GM19324 (cell line): Measurements from ENCODE around the gene CHCHD2.
"Not testable (repeated sequence)": the region's sequence is repeated elsewhere in the genome, so short reads cannot be mapped to it uniquely, and the experiment has no call there.

Experiments used
- ATAC-seq: cut with Tn5 transposase; IDR thresholded peaks from one replicate; pipeline ENCODE4 v1.9.1; 2021; ENCODE audit warnings: mild to moderate bottlenecking, moderate library complexity; ENCODE audit not compliant: unreplicated experiment, low FRiP score

CHCHD2 gene

DNA sequence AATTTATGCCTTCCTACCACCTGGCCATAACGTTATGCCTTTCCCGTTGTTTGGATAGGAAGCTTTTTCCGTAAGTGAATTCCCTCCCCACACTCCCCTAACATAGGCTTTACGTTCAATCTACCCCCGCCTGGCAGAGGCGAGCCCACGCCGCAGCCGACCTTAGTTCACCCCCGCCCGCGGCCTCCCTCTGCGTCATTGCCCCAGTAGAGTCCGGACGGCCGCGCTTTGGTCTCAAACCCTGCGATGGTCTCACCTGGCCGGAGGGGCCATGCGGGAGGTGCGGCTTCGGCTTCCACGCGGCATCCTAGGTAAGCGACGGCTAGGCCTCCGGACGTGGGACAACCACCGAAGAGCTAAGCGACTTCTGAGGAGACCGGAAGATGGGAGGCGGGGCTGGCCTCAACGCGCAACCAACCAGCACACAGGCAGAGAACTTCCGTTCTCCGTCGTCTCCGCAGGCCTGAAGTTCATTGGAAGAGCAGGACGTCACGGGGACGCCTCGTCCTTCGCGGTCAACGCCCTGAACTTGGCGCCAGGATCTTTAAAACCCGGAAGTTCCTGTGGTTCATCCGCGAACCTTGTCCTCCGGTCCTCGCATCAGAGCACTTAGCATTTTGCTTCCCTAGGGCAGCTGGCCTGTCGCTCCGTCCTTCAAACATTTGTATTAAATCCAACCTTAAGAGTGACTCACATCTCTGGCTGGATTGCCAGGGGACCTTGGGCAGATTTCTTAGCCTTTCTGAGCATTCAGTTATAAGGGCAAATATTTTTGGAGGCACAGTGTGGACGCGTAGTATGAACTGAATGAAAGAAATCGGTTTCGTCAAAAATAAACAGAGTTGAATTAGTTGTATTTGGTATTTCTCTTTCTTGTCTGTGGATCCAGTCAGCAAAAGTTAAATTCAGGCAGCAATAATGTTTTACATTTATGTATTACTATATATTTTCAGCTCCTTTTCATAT, at the start of gene CHCHD2:
CHCHD2 (minus strand) TSS at position 369 of the 966 bp plus-strand sequence; CDS start at position 306, 63 bp downstream.
- peak; percentile 100 for ATAC-seq

DNA sequence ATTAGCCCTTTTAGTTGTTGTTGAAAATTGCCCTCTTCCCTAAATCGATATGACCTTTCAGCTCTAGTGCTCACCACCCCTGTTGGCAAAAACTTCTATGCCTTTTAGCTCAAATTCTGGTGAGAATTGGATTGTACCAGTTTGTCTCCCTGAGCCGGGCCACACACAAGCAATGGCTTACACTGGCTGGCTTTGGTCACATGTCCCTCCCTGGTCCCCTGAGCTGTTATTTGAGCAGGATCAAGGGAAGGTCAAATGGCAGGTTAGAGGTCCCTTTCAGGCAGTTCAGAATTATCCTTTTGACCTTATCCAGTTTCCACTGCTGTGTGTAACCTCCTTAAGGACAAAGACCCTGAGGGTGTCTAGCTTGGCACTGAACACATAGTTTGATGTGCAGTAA, 24.8 kb upstream of the CHCHD2 start:
- ATAC-seq = not testable (repeated sequence)

- ATAC-seq = no peak
Measured at GRCh38 chr7:56127241-56127975, 21.1 kb upstream of the CHCHD2 start.

GRCh38 chr7:56125831-56126230, 19.6 kb upstream of the CHCHD2 start:
- no peak for ATAC-seq

- no peak for ATAC-seq
Measured at GRCh38 chr7:56124981-56125380, 18.7 kb upstream of the CHCHD2 start.

GRCh38 chr7:56121440-56121839, 15.2 kb upstream of the CHCHD2 start:
- ATAC-seq = no peak

GRCh38 chr7:56115852-56116538, 9.7 kb upstream of the CHCHD2 start, which contains the start of gene NUPR2:
Gene NUPR2 (minus strand): TSS chr7:56116417. CDS start chr7:56116314, 103 bp downstream.
- ATAC-seq = no peak

- not testable (repeated sequence) for ATAC-seq
Measured at GRCh38 chr7:56112244-56112643, 6.0 kb upstream of the CHCHD2 start.

DNA sequence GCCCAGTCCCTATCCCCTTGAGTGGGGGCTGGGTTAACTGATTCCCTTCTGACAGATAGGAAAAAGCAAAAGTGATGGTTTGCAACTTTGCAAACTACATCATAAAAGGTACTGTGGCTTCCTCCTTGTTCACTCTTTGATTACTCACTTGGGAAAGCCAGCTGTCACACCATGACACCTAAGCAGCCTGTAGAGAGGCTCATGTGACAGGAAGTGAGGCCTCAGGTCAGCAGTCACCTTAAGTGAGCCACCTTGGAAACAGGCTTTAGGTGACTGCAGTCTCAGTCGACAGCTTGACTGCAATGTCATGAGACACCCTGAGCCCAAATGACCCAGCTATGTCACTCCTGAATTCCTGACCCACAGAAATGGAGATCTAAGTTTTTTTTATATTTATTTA, 4.3 kb upstream of the CHCHD2 start:
- no peak for ATAC-seq

GRCh38 chr7:56107954-56108258, 1.6 kb upstream of the CHCHD2 start:
- ATAC-seq = no peak

DNA sequence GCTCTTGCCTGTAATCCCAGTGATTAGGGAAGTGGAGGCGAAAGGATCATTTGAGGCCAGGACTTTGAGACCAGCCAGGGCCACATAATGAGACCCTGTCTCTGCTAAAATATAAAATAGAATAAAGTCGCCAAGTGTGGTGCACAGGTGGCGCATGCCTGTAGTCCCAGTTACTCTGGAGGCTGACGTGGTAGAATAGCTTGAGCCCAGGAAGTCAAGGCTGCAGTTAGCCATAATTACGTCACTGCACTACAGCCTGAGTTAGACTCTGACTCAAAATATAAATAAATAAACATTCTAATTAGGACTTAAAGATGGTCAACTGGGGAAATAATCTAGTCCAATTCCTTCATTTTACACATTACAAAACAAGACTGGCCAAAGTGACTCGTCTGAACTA, 768 bp downstream of the CHCHD2 start:
- ATAC-seq = no peak

GRCh38 chr7:56104138-56104537, 2.1 kb downstream of the CHCHD2 start:
- ATAC-seq = not testable (repeated sequence)

GRCh38 chr7:56099653-56100052, 6.6 kb downstream of the CHCHD2 start:
- ATAC-seq = no peak

GRCh38 chr7:56098187-56099008, 7.9 kb downstream of the CHCHD2 start:
- ATAC-seq = not testable (repeated sequence)

DNA sequence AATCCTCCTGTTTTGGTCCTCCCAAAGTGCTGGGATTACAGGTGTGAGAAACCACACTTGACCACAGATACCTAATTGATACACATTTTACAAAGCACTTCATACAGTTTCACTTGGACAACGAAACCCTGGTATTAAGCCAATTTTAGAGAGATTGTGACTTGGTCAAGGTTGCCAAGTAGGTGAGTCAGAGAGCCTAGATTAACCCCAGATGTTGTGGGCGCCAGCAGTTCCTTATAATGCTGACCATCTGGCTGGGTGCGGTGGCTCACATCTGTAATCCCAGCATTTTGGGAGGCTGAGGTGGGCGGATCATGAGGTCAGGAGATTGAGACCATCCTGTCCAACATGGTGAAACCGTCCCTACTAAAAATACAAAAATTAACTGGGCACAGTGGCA, 8.6 kb downstream of the CHCHD2 start:
- ATAC-seq = no peak

- ATAC-seq = no peak
Measured at GRCh38 chr7:56092789-56093531, 13.3 kb downstream of the CHCHD2 start, which contains the start of gene PHKG1. Gene PHKG1 (minus strand): TSS chr7:56092952. CDS start chr7:56088941, 4,011 bp downstream.

- not testable (repeated sequence) for ATAC-seq
Measured at GRCh38 chr7:56092388-56092787, 13.9 kb downstream of the CHCHD2 start.

GRCh38 chr7:56091591-56091990, 14.7 kb downstream of the CHCHD2 start:
- ATAC-seq = no peak

GRCh38 chr7:56087445-56087844, 18.8 kb downstream of the CHCHD2 start:
- no peak for ATAC-seq
